ENCODE data around the gene TAF15.

Gene TAF15

DNA sequence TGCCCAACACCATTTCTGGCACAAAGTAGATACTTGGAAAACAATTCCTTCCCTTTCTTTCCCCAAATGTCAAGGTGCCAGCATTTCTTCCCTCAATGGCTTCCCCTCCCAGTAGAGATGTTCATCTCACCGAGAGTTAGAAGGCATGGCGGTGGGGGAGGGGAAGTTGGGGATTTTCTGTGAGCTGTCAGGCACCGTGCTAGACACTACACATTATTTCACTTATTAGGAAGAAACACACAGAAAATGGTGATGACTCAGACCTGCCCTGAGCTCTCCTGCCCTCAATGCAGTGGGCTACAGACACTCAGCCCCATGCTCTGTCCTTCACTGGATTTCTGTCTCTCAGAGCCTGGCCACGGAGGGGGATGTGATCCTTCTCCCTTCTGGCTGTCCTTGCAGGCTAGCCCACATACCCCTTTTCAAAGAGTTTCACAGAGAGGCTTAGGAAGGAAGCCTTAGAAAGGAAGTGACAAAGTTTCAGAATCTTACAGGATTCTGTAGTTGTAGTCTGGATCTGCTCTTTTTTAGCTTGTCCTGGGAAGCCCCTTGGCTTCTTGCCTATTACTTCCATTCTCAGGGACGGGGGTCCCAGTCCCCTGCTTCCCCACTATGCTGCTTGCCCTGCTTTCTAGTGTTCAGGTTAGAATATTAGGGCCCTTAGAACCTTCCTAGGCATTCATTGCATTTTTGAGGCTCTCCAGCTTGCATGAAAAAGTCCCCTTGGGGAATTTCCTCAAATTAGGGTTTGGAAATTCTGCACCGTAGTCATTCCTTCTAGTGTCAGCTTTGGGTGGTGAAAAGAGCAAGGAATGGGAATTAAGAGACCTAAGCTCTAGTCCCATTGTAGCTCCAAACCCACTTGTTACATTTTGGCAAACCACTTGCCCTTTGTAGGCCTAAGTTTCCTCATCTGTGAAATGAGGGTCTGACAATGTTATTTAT is 83.1 kb downstream of the TAF15 start:
- H3K9me3 ChIP-seq (ENCODE audit: insufficient read depth, low read depth, low read length): no peaks in the 10 kb centered on the region
- TF ChIP-seq CTCF (conservative IDR thresholded peaks at IDR 0.05; ENCODE audit: low read length): no peak
- TF ChIP-seq EZH2phosphoT487 (IDR thresholded peaks at IDR 0.05; ENCODE audit: borderline replicate concordance): no peak
- no peak overlapping the region for H3K9ac ChIP-seq (ENCODE audit: low read depth, low read length, poor library complexity, severe bottlenecking)
- H4K20me1 ChIP-seq (ENCODE audit: insufficient read depth, low read length, poor library complexity, severe bottlenecking): no peaks in the 10 kb centered on the region
- H3K4me2 ChIP-seq (ENCODE audit: low read depth, low read length, poor library complexity, severe bottlenecking): no peak overlapping the region
- peaks cover 17% of the 10 kb centered on the region for H3K4me1 ChIP-seq (ENCODE audit: insufficient read depth, low read length, poor library complexity, severe bottlenecking)
- H3K9me2 ChIP-seq (replicated peaks; ENCODE audit: low read depth, low read length): no peaks in the 10 kb centered on the region
- no peaks in the 10 kb centered on the region for H3K27me3 ChIP-seq (ENCODE audit: insufficient read depth, low read length, poor library complexity, severe bottlenecking)
- H3F3A ChIP-seq (ENCODE audit: low read depth): no peaks in the 10 kb centered on the region
- H3K4me3 ChIP-seq (ENCODE audit: low read length, poor library complexity, severe bottlenecking): no peak overlapping the region
- no peaks in the 10 kb centered on the region for H3K79me2 ChIP-seq (ENCODE audit: insufficient read depth, low read length)
- no peak overlapping the region for H2AFZ ChIP-seq (ENCODE audit: low read length)
- no peaks in the 10 kb centered on the region for H3K36me3 ChIP-seq (ENCODE audit: insufficient read depth, low read length)

DNA sequence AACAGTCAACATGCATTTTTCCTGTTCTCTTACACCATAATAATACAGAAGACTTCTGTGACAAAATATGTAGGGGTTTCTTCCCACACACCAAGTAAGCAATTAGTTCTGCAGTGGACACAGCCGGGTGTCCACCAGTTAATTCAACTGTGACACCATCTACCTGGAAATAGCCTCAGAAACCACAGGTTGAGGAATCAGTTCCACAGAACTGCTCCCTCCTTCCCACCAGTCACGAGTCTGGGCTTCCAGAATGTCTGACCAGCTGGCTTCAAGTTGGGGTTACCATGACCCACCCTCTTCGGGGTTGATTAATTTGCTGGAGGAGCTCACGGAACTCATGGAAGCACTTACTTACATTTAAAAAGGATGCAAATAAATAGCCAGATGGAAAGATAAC is 84.5 kb downstream of the TAF15 start:
- Histone ChIP-seq H3K9me2 (replicated peaks; ENCODE audit: low read depth, low read length) (no peaks in the 10 kb centered on the region), H3K4me2 (ENCODE audit: low read depth, low read length, poor library complexity, severe bottlenecking) (no peak overlapping the region), H2AFZ (ENCODE audit: low read length) (no peak overlapping the region), H3K9ac (ENCODE audit: low read depth, low read length, poor library complexity, severe bottlenecking) (no peak overlapping the region), H3K79me2 (ENCODE audit: insufficient read depth, low read length) (no peaks in the 10 kb centered on the region), H4K20me1 (ENCODE audit: insufficient read depth, low read length, poor library complexity, severe bottlenecking) (no peaks in the 10 kb centered on the region), H3K27me3 (ENCODE audit: insufficient read depth, low read length, poor library complexity, severe bottlenecking) (no peaks in the 10 kb centered on the region), H3F3A (ENCODE audit: low read depth) (no peaks in the 10 kb centered on the region), H3K9me3 (ENCODE audit: insufficient read depth, low read depth, low read length) (no peaks in the 10 kb centered on the region), H3K36me3 (ENCODE audit: insufficient read depth, low read length) (no peaks in the 10 kb centered on the region), H3K4me3 (ENCODE audit: low read length, poor library complexity, severe bottlenecking) (no peak overlapping the region), H3K4me1 (ENCODE audit: insufficient read depth, low read length, poor library complexity, severe bottlenecking) (peaks cover 17% of the 10 kb centered on the region)
- no peak for TF ChIP-seq CTCF (conservative IDR thresholded peaks at IDR 0.05; ENCODE audit: low read length)
- no peak for TF ChIP-seq EZH2phosphoT487 (IDR thresholded peaks at IDR 0.05; ENCODE audit: borderline replicate concordance)

GRCh38 chr17:35894206-35894605 is 84.9 kb downstream of the TAF15 start:
- no peak overlapping the region for H3K9ac ChIP-seq (ENCODE audit: low read depth, low read length, poor library complexity, severe bottlenecking)
- no peak overlapping the region for H3K4me2 ChIP-seq (ENCODE audit: low read depth, low read length, poor library complexity, severe bottlenecking)
- no peaks in the 10 kb centered on the region for H3K36me3 ChIP-seq (ENCODE audit: insufficient read depth, low read length)
- H3K4me3 ChIP-seq (ENCODE audit: low read length, poor library complexity, severe bottlenecking): no peak overlapping the region
- no peaks in the 10 kb centered on the region for H3K79me2 ChIP-seq (ENCODE audit: insufficient read depth, low read length)
- TF ChIP-seq CTCF (conservative IDR thresholded peaks at IDR 0.05; ENCODE audit: low read length) (no peak), EZH2phosphoT487 (IDR thresholded peaks at IDR 0.05; ENCODE audit: borderline replicate concordance) (no peak)
- no peak overlapping the region for H2AFZ ChIP-seq (ENCODE audit: low read length)
- H4K20me1 ChIP-seq (ENCODE audit: insufficient read depth, low read length, poor library complexity, severe bottlenecking): no peaks in the 10 kb centered on the region
- no peaks in the 10 kb centered on the region for H3K9me2 ChIP-seq (replicated peaks; ENCODE audit: low read depth, low read length)
- H3F3A ChIP-seq (ENCODE audit: low read depth): no peaks in the 10 kb centered on the region
- H3K4me1 ChIP-seq (ENCODE audit: insufficient read depth, low read length, poor library complexity, severe bottlenecking): peaks cover 17% of the 10 kb centered on the region
- H3K27me3 ChIP-seq (ENCODE audit: insufficient read depth, low read length, poor library complexity, severe bottlenecking): no peaks in the 10 kb centered on the region
- H3K9me3 ChIP-seq (ENCODE audit: insufficient read depth, low read depth, low read length): no peaks in the 10 kb centered on the region

Data from Loucy (cell line).